A549 (cell line): Measurements from ENCODE around the gene MYBPC2. TPM values are rescaled to one million over a fixed set of nuclear protein-coding genes. Genes with fewer than 3 reads are reported as not detected.
A peak's percentile ranks its signal among the peaks of the same experiment; 100 is the strongest.

Source experiments
- ATAC-seq, 2 experiments: fragments of 200-7000 bp in 1 of 2; fragments of >200 bp in 1 of 2; cut with Nextera tagmentation in 1 of 2; cut with Tn5 transposase in 1 of 2; 3 replicates each; pipeline versions ENCODE4 v1.8.0 to v1.9.1; 2018 to 2020; ENCODE audit warnings: mild to moderate bottlenecking in 1 of 2, moderate library complexity in 1 of 2
- CTCF ChIA-PET: fragments of 300-600 bp; sonication (Branson Sonifier 250); formaldehyde crosslinking; extraction: SDS; loops from one replicate; lab custom pipeline; 2021; ENCODE audit warnings: antibody characterized with exemption, inconsistent platforms; lab: Yijun Ruan, JAX
- POLR2A ChIA-PET: fragments of 350-600 bp; formaldehyde crosslinking; extraction: SDS; loops from one replicate; lab custom pipeline; 2021; ENCODE audit warnings: antibody characterized with exemption, inconsistent platforms; lab: Yijun Ruan, JAX
- DNase-seq, 2 experiments: peaks; one replicate each; pipeline versions ENCODE4 v3.0.0 to v3.0.0-alpha.2; 2011 to 2016; ENCODE audit warnings: low read depth in 1 of 2, low spot score in 1 of 2
- FAIRE-seq: peaks from 2 replicates; lab custom pipeline; 2011; peaks lifted over from hg19 to GRCh38; lab: Jason Lieb, UNC
- H3K27ac ChIP-seq, 2 experiments: fragments of >200 bp; sonication (Bioruptor Twin); formaldehyde crosslinking; 3 replicates each; pipeline ENCODE4 v1.5.1; 2016 to 2017
- H3K4me1 ChIP-seq: fragments of >200 bp; sonication (Bioruptor Twin); formaldehyde crosslinking; 3 replicates; pipeline ENCODE4 v1.6.1; 2016
- H3K4me2 ChIP-seq: fragments of >200 bp; sonication (Bioruptor Twin); formaldehyde crosslinking; 3 replicates; pipeline ENCODE4 v1.6.1; 2016
- H3K4me3 ChIP-seq: fragments of >200 bp; sonication (Bioruptor Twin); formaldehyde crosslinking; 3 replicates; pipeline ENCODE4 v1.5.1; 2016
- H3K9me3 ChIP-seq: fragments of >200 bp; sonication (Bioruptor Twin); formaldehyde crosslinking; 3 replicates; pipeline ENCODE4 v1.6.1; 2016
- BHLHE40 ChIP-seq: IDR thresholded peaks from 2 replicates; pipeline ENCODE4 v1.6.1; 2012; ENCODE audit warnings: low read depth, low read length, inconsistent platforms
- CBX8 ChIP-seq: fragments of 200-600 bp; sonication (generic); IDR thresholded peaks from 2 replicates; pipeline ENCODE4 v1.6.1; 2016
- CHD4 ChIP-seq: fragments of 200-600 bp; sonication (generic); IDR thresholded peaks from 2 replicates; pipeline ENCODE4 v1.6.1; 2016; ENCODE audit warnings: antibody characterized with exemption, mild to moderate bottlenecking, borderline replicate concordance
- FOSB ChIP-seq: fragments of 250-450 bp; sonication (Bioruptor Pico); IDR thresholded peaks from 2 replicates; pipeline ENCODE4 v1.5.0; 2020; ENCODE audit warnings: mild to moderate bottlenecking, moderate library complexity
- HEYL ChIP-seq: fragments of 250-450 bp; sonication (Bioruptor Pico); IDR thresholded peaks from 2 replicates; pipeline ENCODE4 v1.8.0; 2021; ENCODE audit warnings: mild to moderate bottlenecking, moderate library complexity
- HOXB5 ChIP-seq: fragments of 250-450 bp; sonication (Bioruptor Pico); IDR thresholded peaks from 2 replicates; pipeline ENCODE4 v1.5.0; 2020; ENCODE audit warnings: mild to moderate bottlenecking, moderate library complexity
- NR3C1 ChIP-seq: fragments of >200 bp; sonication (Bioruptor Twin); formaldehyde crosslinking; IDR thresholded peaks from 3 replicates; pipeline ENCODE4 v1.6.1; 2017
- RNF2 ChIP-seq: fragments of 200-600 bp; sonication (generic); IDR thresholded peaks from 2 replicates; pipeline ENCODE4 v1.6.1; 2016; ENCODE audit warnings: low read depth, mild to moderate bottlenecking, antibody characterized with exemption, moderate library complexity, borderline replicate concordance
- ZC3H11A ChIP-seq: fragments of 450-650 bp; IDR thresholded peaks from 2 replicates; pipeline ENCODE4 v1.6.1; 2014; ENCODE audit warnings: antibody characterized with exemption, mild to moderate bottlenecking
- ZNF302 ChIP-seq: fragments of 250-450 bp; sonication (Bioruptor Pico); IDR thresholded peaks from 2 replicates; pipeline ENCODE4 v1.9.0; 2021; ENCODE audit warnings: inconsistent platforms, mild to moderate bottlenecking, moderate library complexity
- WGBS: methylation state at CpG from one replicate; pipeline ENCODE4 v1.1.6; 2017; ENCODE audit errors: missing lambda C conversion rate; 5-methylcytosine and 5-hydroxymethylcytosine counted together
- polyA plus RNA-seq, 4 experiments: library from polyadenylated mRNA; depleted of rRNA in 3 of 4; stranded (reverse); fragments of >200 nt; fragmentation: RNase III in 1 of 4; extraction: RNeasy Plus Mini Kit Qiagen cat#74134 plus additional on column Dnase treatment in 1 of 4; gene quantifications; 2 replicates in 3 of 4; 3 replicates in 1 of 4; pipeline ENCODE4 v1.2.3, GENCODE V29; 2011 to 2017
- TF ChIP-seq, protein P1 (sequence below): IDR thresholded peaks from 2 replicates; pipeline ENCODE4 v1.6.1; 2012; ENCODE audit warnings: low read depth, borderline replicate concordance
- TF ChIP-seq, protein P2 (sequence below): fragments of 200-600 bp; sonication (generic); IDR thresholded peaks from 2 replicates; pipeline ENCODE4 v1.6.1; 2016; ENCODE audit warnings: antibody characterized with exemption, mild to moderate bottlenecking, moderate library complexity
- TF ChIP-seq, protein P3 (sequence below): IDR thresholded peaks from 2 replicates; pipeline ENCODE4 v1.6.1; 2012

MYBPC2 gene
- polyA plus RNA-seq, 2 of the 4 experiments (the other 2 are of a cell fraction) = 0.10 TPM; not detected in 1

DNA sequence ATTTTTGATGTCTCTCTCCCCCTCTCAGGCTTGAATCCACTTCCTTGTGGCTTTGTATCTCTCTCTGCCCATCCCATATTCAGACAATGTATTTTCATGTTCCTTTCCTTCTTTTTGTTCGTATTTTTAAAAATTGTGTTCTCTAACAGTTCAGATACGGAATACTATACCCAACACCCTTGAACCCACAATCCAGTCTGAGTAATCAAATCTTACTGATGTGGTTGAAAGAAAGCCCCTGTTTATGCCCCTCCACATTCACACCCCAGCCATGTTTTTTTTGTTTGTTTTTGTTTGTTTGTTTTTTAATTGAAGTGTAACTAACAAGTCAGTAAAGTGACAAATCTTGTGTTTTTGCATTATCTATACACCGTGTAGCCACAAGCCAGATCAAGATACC, 12.6 kb upstream of the MYBPC2 start:
- FAIRE-seq (no peak), DNase-seq (no peak), ATAC-seq (no peak)
- Histone ChIP-seq H3K4me2 (no peak overlapping the region), H3K9me3 (no peaks in the 10 kb centered on the region), H3K4me1 (no peaks in the 10 kb centered on the region), H3K4me3 (no peak overlapping the region), H3K27ac (no peak overlapping the region)
- TF ChIP-seq CBX8 = no peak
- TF ChIP-seq, protein P1, sequence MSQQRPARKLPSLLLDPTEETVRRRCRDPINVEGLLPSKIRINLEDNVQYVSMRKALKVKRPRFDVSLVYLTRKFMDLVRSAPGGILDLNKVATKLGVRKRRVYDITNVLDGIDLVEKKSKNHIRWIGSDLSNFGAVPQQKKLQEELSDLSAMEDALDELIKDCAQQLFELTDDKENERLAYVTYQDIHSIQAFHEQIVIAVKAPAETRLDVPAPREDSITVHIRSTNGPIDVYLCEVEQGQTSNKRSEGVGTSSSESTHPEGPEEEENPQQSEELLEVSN = no peak
- TF ChIP-seq, protein P2, sequence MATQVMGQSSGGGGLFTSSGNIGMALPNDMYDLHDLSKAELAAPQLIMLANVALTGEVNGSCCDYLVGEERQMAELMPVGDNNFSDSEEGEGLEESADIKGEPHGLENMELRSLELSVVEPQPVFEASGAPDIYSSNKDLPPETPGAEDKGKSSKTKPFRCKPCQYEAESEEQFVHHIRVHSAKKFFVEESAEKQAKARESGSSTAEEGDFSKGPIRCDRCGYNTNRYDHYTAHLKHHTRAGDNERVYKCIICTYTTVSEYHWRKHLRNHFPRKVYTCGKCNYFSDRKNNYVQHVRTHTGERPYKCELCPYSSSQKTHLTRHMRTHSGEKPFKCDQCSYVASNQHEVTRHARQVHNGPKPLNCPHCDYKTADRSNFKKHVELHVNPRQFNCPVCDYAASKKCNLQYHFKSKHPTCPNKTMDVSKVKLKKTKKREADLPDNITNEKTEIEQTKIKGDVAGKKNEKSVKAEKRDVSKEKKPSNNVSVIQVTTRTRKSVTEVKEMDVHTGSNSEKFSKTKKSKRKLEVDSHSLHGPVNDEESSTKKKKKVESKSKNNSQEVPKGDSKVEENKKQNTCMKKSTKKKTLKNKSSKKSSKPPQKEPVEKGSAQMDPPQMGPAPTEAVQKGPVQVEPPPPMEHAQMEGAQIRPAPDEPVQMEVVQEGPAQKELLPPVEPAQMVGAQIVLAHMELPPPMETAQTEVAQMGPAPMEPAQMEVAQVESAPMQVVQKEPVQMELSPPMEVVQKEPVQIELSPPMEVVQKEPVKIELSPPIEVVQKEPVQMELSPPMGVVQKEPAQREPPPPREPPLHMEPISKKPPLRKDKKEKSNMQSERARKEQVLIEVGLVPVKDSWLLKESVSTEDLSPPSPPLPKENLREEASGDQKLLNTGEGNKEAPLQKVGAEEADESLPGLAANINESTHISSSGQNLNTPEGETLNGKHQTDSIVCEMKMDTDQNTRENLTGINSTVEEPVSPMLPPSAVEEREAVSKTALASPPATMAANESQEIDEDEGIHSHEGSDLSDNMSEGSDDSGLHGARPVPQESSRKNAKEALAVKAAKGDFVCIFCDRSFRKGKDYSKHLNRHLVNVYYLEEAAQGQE = no peak
- no peak for TF ChIP-seq ZNF302 (CRISPR knock-in tag)
- TF ChIP-seq ZC3H11A = no peak
- no peak for TF ChIP-seq RNF2
- POLR2A ChIA-PET = no interaction called here
- WGBS = 55% methylated on average over 3 of the region's 3 CpGs
- CTCF ChIA-PET = interaction anchor here (1.0 to 2.7 kb wide), 4 partner anchors 17 to 51 kb away, joined by 3 to 8 read pairs (median 4); no protein-coding TSS in a partner anchor

DNA sequence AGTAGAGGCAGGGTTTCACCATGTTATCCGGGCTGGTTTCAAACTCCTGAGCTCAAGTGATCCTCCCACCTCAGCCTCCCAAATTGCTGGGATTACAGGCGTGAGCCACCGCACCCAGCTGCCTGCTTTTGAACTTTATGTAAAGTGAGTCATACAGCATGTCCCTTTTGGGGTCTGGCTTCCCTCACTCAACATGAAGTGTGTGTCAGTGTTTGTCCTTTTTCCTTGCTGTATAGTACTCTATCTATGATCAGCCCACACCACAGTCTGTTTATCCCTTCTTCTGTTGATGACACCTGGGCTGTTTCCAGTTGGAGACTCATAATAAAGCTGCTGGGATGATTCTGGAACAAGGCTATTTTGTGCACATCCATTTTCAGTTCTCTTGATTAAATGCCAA, 11.9 kb upstream of the MYBPC2 start:
- WGBS = 74% methylated on average over 3 of the region's 3 CpGs
- FAIRE-seq = no peak
- Histone ChIP-seq H3K4me1 (no peaks in the 10 kb centered on the region), H3K4me3 (no peak overlapping the region)
- no peak for DNase-seq
- CTCF ChIA-PET = interaction anchor here (2.7 to 5.8 kb wide), 2 partner anchors 18 to 41 kb away, joined by 8 to 36 read pairs; no protein-coding TSS in a partner anchor
- peak; percentile 40; the same call in 1 of the 2 replicates for TF ChIP-seq CHD4
- TF ChIP-seq, protein P1 = no peak
- TF ChIP-seq, all 56 proteins: peak for 1
- ATAC-seq = no peak
- Histone ChIP-seq H3K9me3 (no peaks in the 10 kb centered on the region), H3K27ac (no peak overlapping the region), H3K4me2 (no peak overlapping the region)
- POLR2A ChIA-PET = no interaction called here

DNA sequence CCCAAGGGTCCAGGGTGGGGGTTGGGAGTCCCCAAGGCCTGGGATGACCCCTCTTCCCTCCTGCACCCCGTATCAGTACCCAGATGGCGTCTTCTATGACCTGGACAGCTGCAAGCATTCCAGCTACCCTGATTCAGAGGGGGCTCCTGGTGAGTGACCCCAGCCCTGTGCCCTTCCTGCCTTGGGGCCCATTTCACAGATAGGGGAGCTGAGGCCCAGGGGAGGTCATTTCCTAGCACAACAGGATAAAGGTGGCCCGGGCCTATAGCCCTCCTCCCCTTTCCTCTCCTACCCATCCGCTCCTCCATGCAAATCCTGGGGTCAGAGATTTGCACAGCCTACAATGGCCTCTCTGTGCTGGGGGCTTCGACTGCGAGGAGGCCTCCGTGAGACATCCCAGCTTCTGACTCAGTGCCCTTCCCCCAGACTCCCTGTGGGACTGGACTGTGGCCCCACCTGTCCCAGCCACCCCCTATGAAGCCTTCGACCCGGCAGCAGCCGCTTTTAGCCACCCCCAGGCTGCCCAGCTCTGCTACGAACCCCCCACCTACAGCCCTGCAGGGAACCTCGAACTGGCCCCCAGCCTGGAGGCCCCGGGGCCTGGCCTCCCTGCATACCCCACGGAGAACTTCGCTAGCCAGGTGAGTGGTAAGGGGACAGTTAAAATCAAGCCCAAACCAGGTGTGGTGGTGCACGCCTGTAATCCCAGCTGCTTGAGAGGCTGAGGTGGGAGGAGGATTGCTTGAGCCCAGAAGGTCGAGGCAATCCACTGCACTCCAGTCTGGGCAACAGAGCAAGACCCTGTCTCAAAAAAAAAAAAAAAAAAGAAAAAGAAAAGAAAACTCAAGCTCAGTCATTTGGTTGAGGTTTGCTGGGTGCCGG, 10.1 kb upstream of the MYBPC2 start:
- Histone ChIP-seq H3K9me3 (no peaks in the 10 kb centered on the region), H3K4me1 (no peaks in the 10 kb centered on the region), H3K4me2 (no peak overlapping the region), H3K27ac (no peak overlapping the region), H3K4me3 (no peak overlapping the region)
- TF ChIP-seq, protein P3, sequence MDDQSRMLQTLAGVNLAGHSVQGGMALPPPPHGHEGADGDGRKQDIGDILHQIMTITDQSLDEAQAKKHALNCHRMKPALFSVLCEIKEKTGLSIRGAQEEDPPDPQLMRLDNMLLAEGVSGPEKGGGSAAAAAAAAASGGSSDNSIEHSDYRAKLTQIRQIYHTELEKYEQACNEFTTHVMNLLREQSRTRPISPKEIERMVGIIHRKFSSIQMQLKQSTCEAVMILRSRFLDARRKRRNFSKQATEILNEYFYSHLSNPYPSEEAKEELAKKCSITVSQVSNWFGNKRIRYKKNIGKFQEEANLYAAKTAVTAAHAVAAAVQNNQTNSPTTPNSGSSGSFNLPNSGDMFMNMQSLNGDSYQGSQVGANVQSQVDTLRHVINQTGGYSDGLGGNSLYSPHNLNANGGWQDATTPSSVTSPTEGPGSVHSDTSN = no peak
- TF ChIP-seq HEYL (CRISPR knock-in tag) (no peak), BHLHE40 (no peak), FOSB (CRISPR knock-in tag) (no peak), NR3C1 (no peak), HOXB5 (CRISPR knock-in tag) (no peak), CHD4 (no peak)
- DNase-seq (no peak), FAIRE-seq (no peak), ATAC-seq (no peak)
- ChIA-PET POLR2A (no interaction called here), CTCF (interaction anchor here (0.8 to 5.8 kb wide), 7 partner anchors 9 to 56 kb away, joined by 3 to 36 read pairs (median 5); no protein-coding TSS in a partner anchor)
- 79% methylated on average over 12 of the region's 18 CpGs for WGBS
